ENCODE measurements around the gene DZANK1.
"Not testable (repeated sequence)": the region's sequence is repeated elsewhere in the genome, so short reads cannot be mapped to it uniquely, and the experiment has no call there.

DZANK1 gene

GRCh38 chr20:18375551-18375950, 91.3 kb downstream of the DZANK1 start:
- DNase-seq (ENCODE audit: low read depth), result not testable (repeated sequence)

DNA sequence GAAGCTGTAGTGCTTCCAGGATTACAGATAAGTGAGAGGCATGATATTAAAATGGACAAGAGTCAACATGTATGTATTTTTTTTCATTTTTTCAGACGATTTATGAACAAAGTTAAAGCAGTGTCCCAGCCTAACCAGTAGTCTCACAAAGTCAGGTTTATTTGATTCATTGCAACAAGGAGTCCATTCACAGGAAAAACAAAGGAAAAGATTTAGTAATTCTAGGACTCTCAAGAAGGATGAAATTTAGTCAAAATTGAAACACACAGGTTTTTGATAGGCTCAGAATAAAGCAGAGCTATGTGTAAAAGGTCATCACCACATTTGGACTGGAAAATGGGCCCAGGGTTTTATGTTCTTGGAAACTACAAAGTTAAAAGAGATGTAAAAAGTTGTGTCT, 94.5 kb downstream of the DZANK1 start:
- no peak for DNase-seq (ENCODE audit: low read depth)

- no peak for DNase-seq (ENCODE audit: low read depth)
Measured at GRCh38 chr20:18364768-18365167, 102.1 kb downstream of the DZANK1 start.

DNA sequence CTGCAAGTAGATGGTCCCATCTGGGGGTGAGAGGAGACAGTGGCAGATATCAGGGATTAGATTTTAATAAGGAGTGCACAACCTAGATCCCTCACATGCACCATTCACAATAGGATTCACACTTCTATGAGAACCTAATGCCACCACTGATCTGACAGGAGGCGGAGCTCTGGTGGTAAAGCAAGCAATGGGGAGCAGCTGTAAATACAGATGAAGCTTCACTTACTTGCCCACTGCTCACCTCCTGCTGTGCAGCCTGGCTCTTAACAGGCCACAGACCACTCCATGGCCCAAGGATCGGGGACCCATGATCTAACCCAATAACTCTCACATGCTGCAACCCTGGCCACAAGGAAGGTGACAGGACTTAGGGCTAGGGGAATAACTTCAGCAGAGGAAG, 103.1 kb downstream of the DZANK1 start:
- DNase-seq (ENCODE audit: low read depth), result no peak

DNA sequence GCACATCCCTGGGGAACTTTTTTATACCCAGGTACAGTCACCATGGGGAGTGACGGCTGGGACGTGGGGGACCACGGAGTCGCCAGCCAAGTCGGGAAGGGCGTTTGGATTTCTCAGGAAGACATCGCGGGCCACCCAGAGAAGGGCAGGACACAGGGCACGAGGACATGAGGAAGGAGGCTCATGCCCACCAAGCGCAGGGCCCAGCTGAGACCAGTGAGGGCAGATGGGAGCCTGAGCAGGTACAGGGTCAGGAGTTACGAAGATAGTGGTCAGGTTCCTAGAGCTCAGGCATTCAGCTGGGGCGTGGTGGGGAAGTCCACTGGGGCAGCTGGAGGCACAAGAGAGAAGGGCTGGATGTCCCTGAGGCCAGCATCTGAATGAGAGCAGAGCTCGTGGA, 103.9 kb downstream of the DZANK1 start:
- DNase-seq (ENCODE audit: low read depth), result no peak

- DNase-seq (ENCODE audit: low read depth), result no peak
Measured at GRCh38 chr20:18361678-18362077, 105.2 kb downstream of the DZANK1 start.

DNA sequence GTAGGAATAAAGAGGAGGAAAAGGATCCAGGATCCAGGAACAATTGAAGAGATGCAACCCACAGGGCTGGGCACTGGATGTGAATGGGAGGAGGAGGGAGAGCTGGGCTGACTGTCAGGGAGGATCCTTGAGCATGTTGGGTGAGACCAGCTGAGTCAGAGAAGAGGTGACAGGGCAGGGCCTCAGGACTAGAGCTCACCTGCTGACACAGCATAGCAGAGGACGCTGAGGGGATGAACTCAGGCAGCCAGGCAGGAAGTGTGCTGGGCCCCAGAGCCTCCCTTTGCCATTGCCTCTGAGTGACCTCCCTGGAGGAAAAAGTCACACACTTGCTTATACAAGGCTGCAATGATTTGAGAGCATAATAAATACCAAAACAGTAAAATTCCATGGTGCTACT, 106.2 kb downstream of the DZANK1 start:
- DNase-seq (ENCODE audit: low read depth), result no peak

- DNase-seq (ENCODE audit: low read depth), result no peak
Measured at GRCh38 chr20:18359854-18360253, 107.0 kb downstream of the DZANK1 start.

DNA sequence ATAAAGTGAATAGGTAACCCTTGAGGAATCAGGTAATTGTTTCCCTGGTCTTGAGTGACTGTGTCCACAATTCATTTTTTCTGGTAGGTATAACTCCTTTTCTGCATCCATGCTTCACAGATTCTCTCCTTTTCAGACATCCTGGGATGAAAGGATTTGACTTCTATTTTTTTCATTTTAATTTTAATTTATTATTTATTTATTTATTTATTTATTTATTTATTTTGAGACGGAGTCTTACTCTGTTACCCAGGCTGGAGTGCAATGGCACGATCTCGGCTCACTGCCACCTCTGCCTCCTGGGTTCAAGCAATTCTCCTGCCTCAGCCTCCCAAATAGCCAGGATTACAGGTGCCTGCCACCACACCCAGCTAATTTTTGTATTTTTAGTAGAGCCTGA, 117.1 kb downstream of the DZANK1 start:
- not testable (repeated sequence) for DNase-seq (ENCODE audit: low read depth)
